Ovary (tissue), 9 donors: Measurements from ENCODE around the gene HERC4. TPM values are rescaled to one million over a fixed set of nuclear protein-coding genes. Genes with fewer than 3 reads are reported as not detected.
"Not testable (repeated sequence)": the region's sequence is repeated elsewhere in the genome, so short reads cannot be mapped to it uniquely, and the experiment has no call there.

Experiments used
- DNase-seq, 5 donors: peaks; one replicate each; pipeline ENCODE4 v3.0.0-alpha.2; 2019 to 2020
- H3K27ac ChIP-seq, 2 donors: fragments of 200-600 bp; one replicate each; pipeline versions ENCODE4 v1.5.1 to v1.8.0; 2019 to 2022
- H3K27me3 ChIP-seq: fragments of 200-600 bp; one replicate; pipeline ENCODE4 v1.8.0; 2022
- H3K36me3 ChIP-seq: fragments of 200-600 bp; sonication (generic); one replicate; pipeline ENCODE4 v1.5.1; 2019
- H3K4me1 ChIP-seq: one replicate; pipeline ENCODE4 v1.8.1; 2013; ENCODE audit warnings: mild to moderate bottlenecking, moderate library complexity; ENCODE audit not compliant: insufficient read depth
- H3K4me3 ChIP-seq: fragments of 200-600 bp; sonication (generic); one replicate; pipeline ENCODE4 v1.5.1; 2017
- H3K9me3 ChIP-seq, 2 donors: fragments of 200-600 bp in 1 of 2; sonication (generic) in 1 of 2; one replicate each; pipeline versions ENCODE4 v1.5.1 to v1.8.1; 2013 to 2019; ENCODE audit warnings: mild to moderate bottlenecking in 1 of 2, moderate library complexity in 1 of 2
- EP300 ChIP-seq: sonication (generic); formaldehyde crosslinking; IDR thresholded peaks from one replicate; pipeline ENCODE4 v1.6.1; 2017; ENCODE audit warnings: antibody characterized with exemption
- POLR2A ChIP-seq: fragments of 450-650 bp; IDR thresholded peaks from one replicate; pipeline ENCODE4 v1.6.1; 2017; ENCODE audit warnings: antibody characterized with exemption, mild to moderate bottlenecking, moderate library complexity
- WGBS, 3 donors: extraction: QIAGEN DNeasy Blood & Tissue Kit in 1 of 3; methylation state at CpG; one replicate each; pipeline versions ENCODE4 v1.1.5 to v1.1.7; 2013 to 2017; 5-methylcytosine and 5-hydroxymethylcytosine counted together
- intact Hi-C, 4 donors: fragments of 100-400 bp; cut with DNase I; formaldehyde crosslinking; loops; one replicate each; pipeline versions ENCODE4 v1.11.0 to v1.15.1; 2022 to 2023
- polyA plus RNA-seq, 2 donors: library from polyadenylated mRNA; stranded (reverse); fragments of 200-250 nt in 1 of 2; fragments of 350-450 nt in 1 of 2; fragmentation: Illumina TruSeq in 1 of 2; extraction: RNeasy Lipid Tissue Mini Kit (QIAGEN cat#74804) in 1 of 2; gene quantifications; one replicate each; pipeline ENCODE4 v1.2.3, GENCODE V29; 2013 to 2014
- small RNA-seq: library from RNA; depleted of rRNA; stranded (forward); fragments of <200 nt; gene quantifications from one replicate; pipeline ENCODE3, GENCODE V24; 2016
- total RNA-seq, 7 donors: library from RNA; depleted of rRNA in 2 of 7; stranded (reverse); fragments of >200 nt in 2 of 7; fragmentation: NEBNext Ultra II Directional in 3 of 7; extraction: Animal tissue kit (Norgen Biotek cat#: 25700) in 3 of 7; gene quantifications; one replicate each; pipeline versions ENCODE4 v1.1.0 to v1.2.4, GENCODE V29; 2016 to 2023
- TF ChIP-seq, protein P1 (sequence below), 3 donors: fragments of 450-650 bp in 2 of 3; fragments of 200-600 bp in 1 of 3; IDR thresholded peaks; one replicate each; pipeline versions ENCODE4 v1.5.1 to v1.8.0; 2016 to 2022; ENCODE audit warnings: antibody characterized with exemption in 3 of 3, mild to moderate bottlenecking in 1 of 3
- donor health status: DM: no; HTN: no; CAD: no; lungs with moderate emphysema.
- donor health status: DM: no; HTN: no; CAD: no.
- donor health status: Bipolar disorder and iron deficiency.
- donor health status: DM: yes; HTN: yes; CAD: no.
- donor health status: DM: no; HTN: no; CAD: no.
- donor health status: DM: yes; HTN: yes; CAD: no.

Gene HERC4
- total and polyA plus RNA-seq, 9 donors, result 16.4 to 54.7 (median 43.5) TPM

DNA sequence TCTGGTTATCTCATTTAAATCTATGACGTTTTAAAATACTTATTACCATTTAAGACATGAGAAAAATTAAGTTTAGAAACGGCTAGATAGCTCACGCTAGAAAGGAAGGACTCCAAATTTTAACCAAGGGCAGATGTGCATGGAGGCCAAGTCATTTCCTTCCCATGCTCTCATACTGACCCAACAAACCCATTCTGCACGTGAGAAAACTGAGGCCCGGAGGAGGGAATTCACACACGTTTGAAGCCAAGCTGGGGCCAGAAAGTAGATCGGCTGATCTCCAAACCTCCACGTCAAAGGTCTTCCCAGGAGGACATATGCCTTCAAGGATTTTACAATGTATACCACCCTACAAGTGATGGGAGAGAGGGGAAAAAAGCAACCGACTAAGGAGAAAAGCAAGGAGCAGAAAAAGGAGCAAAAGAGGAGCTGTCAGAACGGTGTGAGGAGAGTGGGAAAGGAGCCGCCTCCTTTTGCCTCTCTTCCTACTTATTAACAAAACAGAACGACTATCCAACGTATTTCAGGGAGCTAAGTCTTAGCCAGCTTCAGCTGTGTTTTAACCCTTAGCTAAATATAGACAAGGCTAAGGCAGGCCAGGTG, 191.3 kb downstream of the HERC4 start:
- Histone ChIP-seq H3K4me3 (peak overlapping the region; percentile 82), H3K4me1 (peaks cover 9% of the 10 kb centered on the region), H3K27ac (peak overlapping the region; percentile 92 to 94), H3K36me3 (no peaks in the 10 kb centered on the region), H3K9me3 (no peaks in the 10 kb centered on the region), H3K27me3 (no peaks in the 10 kb centered on the region)
- TF ChIP-seq POLR2A (no peak), EP300 (no peak)
- TF ChIP-seq, protein P1, sequence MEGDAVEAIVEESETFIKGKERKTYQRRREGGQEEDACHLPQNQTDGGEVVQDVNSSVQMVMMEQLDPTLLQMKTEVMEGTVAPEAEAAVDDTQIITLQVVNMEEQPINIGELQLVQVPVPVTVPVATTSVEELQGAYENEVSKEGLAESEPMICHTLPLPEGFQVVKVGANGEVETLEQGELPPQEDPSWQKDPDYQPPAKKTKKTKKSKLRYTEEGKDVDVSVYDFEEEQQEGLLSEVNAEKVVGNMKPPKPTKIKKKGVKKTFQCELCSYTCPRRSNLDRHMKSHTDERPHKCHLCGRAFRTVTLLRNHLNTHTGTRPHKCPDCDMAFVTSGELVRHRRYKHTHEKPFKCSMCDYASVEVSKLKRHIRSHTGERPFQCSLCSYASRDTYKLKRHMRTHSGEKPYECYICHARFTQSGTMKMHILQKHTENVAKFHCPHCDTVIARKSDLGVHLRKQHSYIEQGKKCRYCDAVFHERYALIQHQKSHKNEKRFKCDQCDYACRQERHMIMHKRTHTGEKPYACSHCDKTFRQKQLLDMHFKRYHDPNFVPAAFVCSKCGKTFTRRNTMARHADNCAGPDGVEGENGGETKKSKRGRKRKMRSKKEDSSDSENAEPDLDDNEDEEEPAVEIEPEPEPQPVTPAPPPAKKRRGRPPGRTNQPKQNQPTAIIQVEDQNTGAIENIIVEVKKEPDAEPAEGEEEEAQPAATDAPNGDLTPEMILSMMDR (IDR thresholded peaks at IDR 0.05), result no peak
- 3 to 7% (median 4%) methylated on average over 13 of the region's 13 CpGs for WGBS, 3 donors
- intact Hi-C loops, result no loop called here
- peak in 3 of 5 donors; percentile 24 to 30 (median 28) for DNase-seq

DNA sequence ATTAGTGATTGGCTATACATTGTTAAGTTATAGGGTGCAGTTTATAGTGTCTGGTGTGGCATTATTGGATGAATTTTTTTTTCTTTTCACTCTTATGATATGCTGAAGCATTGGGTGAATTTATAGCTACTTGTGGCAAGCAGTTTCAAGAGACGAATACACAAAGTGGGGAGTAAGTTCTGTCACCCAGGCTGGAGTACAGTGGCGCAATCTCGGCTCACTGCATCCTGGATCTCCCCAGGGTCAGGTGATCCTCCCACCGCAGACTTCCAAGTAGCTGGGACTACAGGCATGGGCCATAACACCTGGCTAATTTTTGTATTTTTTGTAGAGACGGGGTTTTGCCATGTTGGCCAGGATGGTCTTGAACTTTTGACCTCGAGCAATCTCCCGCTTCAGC, 196.9 kb downstream of the HERC4 start:
- Histone ChIP-seq H3K9me3 (no peaks in the 10 kb centered on the region), H3K27ac (no peak overlapping the region), H3K27me3 (no peaks in the 10 kb centered on the region), H3K4me1 (no peaks in the 10 kb centered on the region), H3K36me3 (no peaks in the 10 kb centered on the region), H3K4me3 (no peak overlapping the region)
- DNase-seq, result no peak
- WGBS, 3 donors, result 88 to 90% (median 88%) methylated on average over 7 of the region's 7 CpGs
- intact Hi-C loops, result no loop called here
- no peak for TF ChIP-seq EP300
- TF ChIP-seq, protein P1 (IDR thresholded peaks at IDR 0.05), result no peak
- no peak for TF ChIP-seq POLR2A

DNA sequence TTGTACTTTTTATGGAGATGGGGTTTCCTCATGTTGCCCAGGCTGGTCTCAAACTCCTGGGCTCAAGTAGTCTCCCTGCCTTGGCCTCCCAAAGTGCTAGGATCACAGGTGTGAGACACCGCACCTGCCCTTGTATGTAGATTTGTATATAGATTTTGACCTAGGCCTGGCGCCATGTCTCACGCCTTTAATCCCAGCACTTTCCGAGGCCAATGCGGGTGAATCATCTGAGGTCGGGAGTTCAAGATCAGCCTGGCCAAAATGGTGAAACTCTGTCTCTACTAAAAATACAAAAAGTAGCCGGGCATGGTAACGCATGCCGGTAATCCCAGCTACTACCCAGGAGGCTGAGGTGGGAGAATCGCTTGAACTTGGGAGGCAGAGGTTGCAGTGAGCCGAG, 197.7 kb downstream of the HERC4 start:
- DNase-seq, H3K36me3 ChIP-seq, H3K27ac ChIP-seq, H3K9me3 ChIP-seq, H3K4me3 ChIP-seq, H3K4me1 ChIP-seq, H3K27me3 ChIP-seq, intact Hi-C loops: not testable (repeated sequence)
- WGBS, 3 donors, result 88 to 93% (median 92%) methylated on average over 11 of the region's 11 CpGs

DNA sequence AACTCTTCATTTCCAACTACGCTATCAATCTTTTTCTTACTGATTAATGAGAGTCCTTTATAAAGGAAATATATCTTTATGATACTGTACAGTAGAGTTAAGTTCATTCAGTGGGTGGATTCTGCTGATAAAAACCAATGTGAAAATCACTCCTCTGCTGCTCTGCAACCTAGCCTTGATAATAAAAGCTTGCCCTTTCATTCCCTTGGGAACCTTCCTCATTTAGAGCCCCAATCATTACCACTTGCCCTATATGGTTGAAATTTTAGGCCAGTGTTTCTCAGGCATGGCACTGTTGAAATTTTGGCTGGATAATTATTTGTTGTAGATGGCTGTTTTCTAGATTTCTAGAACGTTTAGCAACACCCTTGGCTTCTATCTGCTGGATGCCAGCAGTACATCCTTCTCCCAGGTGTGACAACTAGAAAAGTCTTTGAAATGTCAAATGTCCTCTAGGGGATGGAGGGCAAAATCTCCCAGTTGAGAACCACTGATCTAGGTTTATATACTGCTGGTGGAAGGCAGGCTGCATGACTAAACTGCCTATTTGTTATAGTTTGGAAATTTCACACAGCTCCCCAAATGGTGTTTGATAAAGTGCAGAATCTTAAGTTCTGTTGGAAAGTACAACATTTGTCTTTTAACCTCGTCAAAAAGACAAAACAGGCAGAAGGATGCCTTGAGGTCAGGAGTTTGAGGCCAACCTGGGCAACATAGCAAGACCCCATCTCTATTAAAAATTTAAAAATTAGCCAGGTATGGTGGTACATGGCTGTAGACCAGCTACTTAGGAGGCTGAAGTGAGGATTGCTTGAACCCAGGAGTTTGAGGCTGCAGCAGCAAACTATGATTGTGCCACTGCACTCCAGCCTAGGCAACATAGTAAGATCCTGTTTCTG, 199.5 kb downstream of the HERC4 start:
- no peak for TF ChIP-seq EP300
- TF ChIP-seq, protein P1 (IDR thresholded peaks at IDR 0.05), result no peak
- TF ChIP-seq POLR2A, result no peak
- Histone ChIP-seq H3K9me3 (no peaks in the 10 kb centered on the region), H3K27me3 (no peaks in the 10 kb centered on the region), H3K36me3 (no peaks in the 10 kb centered on the region), H3K4me1 (no peaks in the 10 kb centered on the region), H3K4me3 (no peak overlapping the region), H3K27ac (no peak overlapping the region)
- intact Hi-C loops, result no loop called here
- no peak for DNase-seq
- WGBS, 3 donors, result 50 to 54% (median 54%) methylated on average over 3 of the region's 3 CpGs

Small RNAs within 50 kb of the gene (small RNA-seq; reads per million reads assigned to genes)
- gene RN7SL220P, result not detected

Other genes starting within 250 kb of the HERC4 start
- 10 to 100 TPM in 6 of 7 donors, 1 to 10 TPM in 1; 8.3 to 17.5 (median 11.3) TPM for gene DNAJC12, start 237.1 kb downstream of the HERC4 start, total RNA-seq
- gene DNAJC12, start 237.1 kb downstream of the HERC4 start, polyA plus RNA-seq, result 10 to 100 TPM in 1 of 2 donors, 1 to 10 TPM in 1; 9.5 to 11.2 TPM
- gene SIRT1, start 190.6 kb downstream of the HERC4 start, total RNA-seq, result 10 to 100 TPM; 21.5 to 38.5 (median 31.8) TPM
- 10 to 100 TPM; 25.8 to 26.0 TPM for gene SIRT1, start 190.6 kb downstream of the HERC4 start, polyA plus RNA-seq
- gene MYPN, start 34.2 kb upstream of the HERC4 start, total RNA-seq, result under 1 TPM in 2 of 7 donors, not detected in 5; 0.17 to 0.18 TPM
- under 1 TPM; 0.05 to 0.15 TPM for gene MYPN, start 34.2 kb upstream of the HERC4 start, polyA plus RNA-seq
- under 1 TPM in 2 of 7 donors, not detected in 5; 0.23 to 0.60 TPM for gene ATOH7, start 156.8 kb upstream of the HERC4 start, total RNA-seq
- gene ATOH7, start 156.8 kb upstream of the HERC4 start, polyA plus RNA-seq, result under 1 TPM in 1 of 2 donors, not detected in 1; 0.16 TPM